ENCODE measurements around the gene FRAT2. TPM values are rescaled to one million over a fixed set of nuclear protein-coding genes. Genes with fewer than 3 reads are reported as not detected.

The FRAT2 gene
- total and polyA plus RNA-seq, 5 experiments from 2014 or later, result 9.3 to 30.6 (median 27.4) TPM

- ATAC-seq (no peak), DNase-seq (no peak)
- peak overlapping the region in 1 of 10 donors; percentile 72 for H3K27ac Mint-ChIP-seq
- POLR2A ChIA-PET, result no interaction called here
- H3K4me1 Mint-ChIP-seq, result peaks cover 0 to 25% (median 2%) of the 10 kb centered on the region in 4 donors
- H3K9me3 Mint-ChIP-seq, result no peaks in the 10 kb centered on the region
- no peak overlapping the region for H3K4me3 Mint-ChIP-seq
- no peaks in the 10 kb centered on the region for H3K27me3 Mint-ChIP-seq
- H3K36me3 Mint-ChIP-seq, result peaks cover 0 to 64% (median 5%) of the 10 kb centered on the region in 3 donors
These were observed 32.0 kb upstream of the FRAT2 start for GRCh38 chr10:97366572-97366971.

GRCh38 chr10:97365761-97366351 is 31.3 kb upstream of the FRAT2 start:
- Mint-ChIP-seq H3K9me3 (no peaks in the 10 kb centered on the region), H3K27me3 (no peaks in the 10 kb centered on the region), H3K4me3 (peak overlapping the region in 1 of 10 donors; percentile 32), H3K36me3 (peaks cover 0 to 60% (median 4%) of the 10 kb centered on the region in 3 donors), H3K4me1 (peaks cover 0 to 25% (median under 1%) of the 10 kb centered on the region in 4 donors), H3K27ac (peak overlapping the region in 4 of 10 donors; percentile 6 to 72 (median 36))
- no peak for DNase-seq
- POLR2A ChIA-PET, result no interaction called here
- ATAC-seq, result no peak

- POLR2A ChIA-PET, result no interaction called here
These were observed 28.5 kb upstream of the FRAT2 start for GRCh38 chr10:97363071-97363470.

GRCh38 chr10:97362310-97363033 is 27.9 kb upstream of the FRAT2 start:
- peaks cover 0 to 58% (median 6%) of the 10 kb centered on the region in 3 donors for H3K36me3 Mint-ChIP-seq
- peak overlapping the region in 2 of 10 donors; percentile 10 to 20 for H3K27ac Mint-ChIP-seq
- ATAC-seq, result no peak
- H3K4me1 Mint-ChIP-seq, result peaks cover 0 to 25% (median under 1%) of the 10 kb centered on the region in 4 donors
- H3K9me3 Mint-ChIP-seq, result no peaks in the 10 kb centered on the region
- no peak overlapping the region for H3K4me3 Mint-ChIP-seq
- POLR2A ChIA-PET, result no interaction called here
- no peaks in the 10 kb centered on the region for H3K27me3 Mint-ChIP-seq
- no peak for DNase-seq

More at GRCh38 chr10:97363071-97363470, 28.5 kb upstream of the FRAT2 start:
- ATAC-seq, result no peak
- Mint-ChIP-seq H3K4me1 (peaks cover 0 to 25% (median under 1%) of the 10 kb centered on the region in 4 donors), H3K27me3 (no peaks in the 10 kb centered on the region), H3K36me3 (peaks cover 0 to 53% (median 6%) of the 10 kb centered on the region in 3 donors), H3K27ac (peak overlapping the region in 2 of 10 donors; percentile 10 to 57), H3K9me3 (no peaks in the 10 kb centered on the region), H3K4me3 (no peak overlapping the region)
- DNase-seq, result no peak

GRCh38 chr10:97361537-97361901 is 27.0 kb upstream of the FRAT2 start:
- no peaks in the 10 kb centered on the region for H3K27me3 Mint-ChIP-seq
- H3K27ac Mint-ChIP-seq, result no peak overlapping the region
- peaks cover 0 to 23% (median under 1%) of the 10 kb centered on the region in 4 donors for H3K4me1 Mint-ChIP-seq
- POLR2A ChIA-PET, result no interaction called here
- DNase-seq, result no peak
- no peak overlapping the region for H3K4me3 Mint-ChIP-seq
- H3K36me3 Mint-ChIP-seq, result peaks cover 0 to 53% (median 6%) of the 10 kb centered on the region in 3 donors
- no peaks in the 10 kb centered on the region for H3K9me3 Mint-ChIP-seq
- ATAC-seq, result no peak

GRCh38 chr10:97360705-97361536 is 26.4 kb upstream of the FRAT2 start:
- no peaks in the 10 kb centered on the region for H3K9me3 Mint-ChIP-seq
- no peak overlapping the region for H3K4me3 Mint-ChIP-seq
- no peaks in the 10 kb centered on the region for H3K27me3 Mint-ChIP-seq
- peak overlapping the region in 3 of 10 donors; percentile 13 to 86 (median 59) for H3K27ac Mint-ChIP-seq
- H3K36me3 Mint-ChIP-seq, result peaks cover 0 to 53% (median 6%) of the 10 kb centered on the region in 3 donors
- POLR2A ChIA-PET, result no interaction called here
- DNase-seq (no peak), ATAC-seq (no peak)
- H3K4me1 Mint-ChIP-seq, result peaks cover 0 to 24% (median under 1%) of the 10 kb centered on the region in 4 donors

- no peak overlapping the region for H3K4me3 Mint-ChIP-seq
- no peak for ATAC-seq
- no peak for DNase-seq
- no peaks in the 10 kb centered on the region for H3K27me3 Mint-ChIP-seq
- H3K9me3 Mint-ChIP-seq, result no peaks in the 10 kb centered on the region
- POLR2A ChIA-PET, result no interaction called here
- peaks cover 0 to 13% (median 2%) of the 10 kb centered on the region in 4 donors for H3K4me1 Mint-ChIP-seq
- peak overlapping the region in 2 of 10 donors; percentile 31 to 68 for H3K27ac Mint-ChIP-seq
- peaks cover 0 to 37% (median 4%) of the 10 kb centered on the region in 3 donors for H3K36me3 Mint-ChIP-seq
These were observed 24.3 kb upstream of the FRAT2 start for GRCh38 chr10:97358781-97359180.

- Mint-ChIP-seq H3K36me3 (peaks cover 0 to 34% (median 3%) of the 10 kb centered on the region in 3 donors), H3K9me3 (no peaks in the 10 kb centered on the region), H3K4me3 (no peak overlapping the region), H3K27me3 (no peaks in the 10 kb centered on the region), H3K4me1 (peaks cover 0 to 13% (median 2%) of the 10 kb centered on the region in 4 donors), H3K27ac (peak overlapping the region in 1 of 10 donors; percentile 68)
- POLR2A ChIA-PET, result no interaction called here
- no peak for ATAC-seq
- DNase-seq, result no peak
These were observed 23.8 kb upstream of the FRAT2 start for GRCh38 chr10:97358349-97358748.

- Mint-ChIP-seq H3K27ac (no peak overlapping the region), H3K9me3 (no peaks in the 10 kb centered on the region), H3K4me3 (no peak overlapping the region), H3K4me1 (peaks cover 0 to 13% (median 2%) of the 10 kb centered on the region in 4 donors), H3K36me3 (peaks cover 0 to 34% (median 3%) of the 10 kb centered on the region in 3 donors), H3K27me3 (no peaks in the 10 kb centered on the region)
- POLR2A ChIA-PET, result interaction anchor here (0.5 to 0.6 kb wide), 2 partner anchors 75 to 172 kb away, joined by 3 read pairs; no protein-coding TSS in a partner anchor
- ATAC-seq (no peak), DNase-seq (no peak)
These were observed 22.4 kb upstream of the FRAT2 start for GRCh38 chr10:97356918-97357317.

GRCh38 chr10:97356318-97356914 is 21.9 kb upstream of the FRAT2 start:
- Mint-ChIP-seq H3K4me1 (peaks cover 0 to 13% (median 2%) of the 10 kb centered on the region in 4 donors), H3K4me3 (no peak overlapping the region), H3K27me3 (no peaks in the 10 kb centered on the region), H3K9me3 (no peaks in the 10 kb centered on the region), H3K36me3 (peaks cover 0 to 34% (median 3%) of the 10 kb centered on the region in 3 donors), H3K27ac (no peak overlapping the region)
- DNase-seq (no peak), ATAC-seq (no peak)
- POLR2A ChIA-PET, result interaction anchor here (0.6 kb wide), 2 partner anchors 24 to 173 kb away, joined by 3 read pairs; no protein-coding TSS in a partner anchor

GRCh38 chr10:97355571-97355975 is 21.0 kb upstream of the FRAT2 start:
- Mint-ChIP-seq H3K9me3 (no peaks in the 10 kb centered on the region), H3K36me3 (peaks cover 0 to 34% (median 2%) of the 10 kb centered on the region in 3 donors), H3K27ac (peak overlapping the region in 2 of 10 donors; percentile 14 to 61), H3K27me3 (no peaks in the 10 kb centered on the region), H3K4me1 (peaks cover 0 to 13% (median 2%) of the 10 kb centered on the region in 4 donors), H3K4me3 (no peak overlapping the region)
- ATAC-seq, result peak; percentile 31 to 45
- POLR2A ChIA-PET, result no interaction called here
- DNase-seq, result peak in 4 of 10 donors; percentile 10 to 28 (median 20)

GRCh38 chr10:97353945-97354344 is 19.4 kb upstream of the FRAT2 start:
- no peak for ATAC-seq
- Mint-ChIP-seq H3K4me3 (no peak overlapping the region), H3K36me3 (peaks cover 0 to 28% (median 0%) of the 10 kb centered on the region in 3 donors), H3K27me3 (no peaks in the 10 kb centered on the region), H3K27ac (peak overlapping the region in 1 of 10 donors; percentile 61), H3K9me3 (no peaks in the 10 kb centered on the region), H3K4me1 (peaks cover 0 to 13% (median 2%) of the 10 kb centered on the region in 4 donors)
- POLR2A ChIA-PET, result no interaction called here
- DNase-seq, result no peak

All from naive thymus-derived CD8-positive, alpha-beta T cell (primary cell).